GM12801 (cell line): ENCODE results near the gene DYRK2.

ENCODE experiments used
- CTCF ChIP-seq: IDR thresholded peaks from one replicate; pipeline ENCODE4 v1.5.1; 2011; ENCODE audit warnings: control low read depth; ENCODE audit not compliant: insufficient read length; ENCODE audit errors: extremely low read depth

DYRK2 gene

DNA sequence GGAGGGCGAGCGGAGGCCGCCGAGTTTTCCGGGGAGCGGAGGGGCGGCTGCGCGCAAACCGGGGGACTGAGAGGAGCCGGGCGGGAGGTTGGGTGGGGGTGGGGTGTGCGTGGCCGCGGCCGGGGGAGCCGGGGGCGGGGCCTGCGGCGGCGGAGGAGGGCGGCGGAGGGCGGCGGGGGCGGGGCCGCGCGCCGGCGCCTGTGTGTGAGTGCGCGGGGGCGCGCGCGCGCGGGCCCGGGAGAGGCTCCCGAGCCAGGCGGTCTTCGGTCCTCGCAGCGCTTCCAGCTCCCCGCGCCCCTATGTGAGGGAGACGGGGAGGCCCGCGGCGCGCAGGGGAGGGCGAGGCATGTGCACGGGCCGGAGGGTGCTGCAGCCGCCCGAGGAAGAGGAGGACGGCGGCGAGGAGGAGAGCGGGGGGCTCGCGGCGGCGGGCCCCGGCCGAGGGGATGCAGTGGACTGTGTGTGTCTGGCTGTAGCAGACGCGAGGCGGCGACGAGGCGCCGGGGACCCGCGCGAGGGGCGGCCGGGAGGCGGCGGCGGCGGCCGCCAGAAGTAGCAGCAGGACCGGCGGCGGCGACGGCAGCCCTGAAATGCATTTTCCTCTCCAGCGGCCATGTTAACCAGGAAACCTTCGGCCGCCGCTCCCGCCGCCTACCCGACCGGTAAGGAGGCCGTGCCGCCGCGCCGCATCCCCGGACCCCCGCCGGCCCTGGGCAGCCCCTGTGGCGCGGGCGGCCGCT is at the start of gene DYRK2:
DYRK2 (plus strand) TSS at position 225 of the 740 bp plus-strand sequence; CDS start at position 614, 389 bp downstream.
- TF ChIP-seq CTCF: no peak

DNA sequence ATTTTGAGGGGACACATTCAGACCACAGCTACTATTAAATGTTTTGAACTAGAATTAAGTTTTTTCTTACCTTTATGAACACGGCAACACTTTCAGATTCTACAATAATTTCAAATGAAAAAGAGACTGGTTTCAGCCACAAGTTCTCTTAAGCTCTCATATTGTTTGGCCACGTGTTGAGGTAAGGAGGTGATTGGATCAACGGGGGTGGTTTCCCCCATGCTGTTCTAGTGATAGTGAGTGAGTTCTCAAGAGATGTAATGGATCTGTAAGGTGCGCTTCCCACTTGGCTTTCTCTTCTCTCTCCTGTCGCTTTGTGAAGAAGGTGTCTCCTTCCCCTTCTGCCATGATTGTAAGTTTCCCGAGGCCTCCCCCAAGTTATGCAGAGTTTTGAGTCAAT is 48.9 kb upstream of the DYRK2 start:
- no peak for TF ChIP-seq CTCF

GRCh38 chr12:67601126-67601525 is 47.4 kb upstream of the DYRK2 start:
- TF ChIP-seq CTCF: no peak

GRCh38 chr12:67609226-67609870 is 39.2 kb upstream of the DYRK2 start:
- no peak for TF ChIP-seq CTCF

GRCh38 chr12:67613040-67613439 is 35.5 kb upstream of the DYRK2 start:
- no peak for TF ChIP-seq CTCF

DNA sequence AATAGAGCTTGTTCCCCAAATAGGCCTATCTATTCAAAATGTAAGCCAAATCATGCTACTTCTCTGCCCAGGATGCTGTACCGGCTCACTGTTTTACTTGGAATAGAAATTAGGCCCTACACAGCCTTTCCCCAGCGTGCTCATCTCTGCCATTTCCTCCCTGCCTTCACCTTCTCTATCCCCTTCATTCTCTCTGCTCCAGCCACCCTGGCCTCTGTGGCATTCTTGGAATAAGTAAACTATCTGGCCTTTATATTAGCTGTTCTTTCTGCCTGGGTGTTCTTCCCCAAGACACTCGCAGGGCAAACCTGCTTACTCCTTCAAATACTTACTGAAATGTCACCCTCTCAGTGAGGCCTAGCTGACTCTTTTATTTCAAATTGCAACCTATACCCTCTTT is 30.9 kb upstream of the DYRK2 start:
- TF ChIP-seq CTCF: no peak

DNA sequence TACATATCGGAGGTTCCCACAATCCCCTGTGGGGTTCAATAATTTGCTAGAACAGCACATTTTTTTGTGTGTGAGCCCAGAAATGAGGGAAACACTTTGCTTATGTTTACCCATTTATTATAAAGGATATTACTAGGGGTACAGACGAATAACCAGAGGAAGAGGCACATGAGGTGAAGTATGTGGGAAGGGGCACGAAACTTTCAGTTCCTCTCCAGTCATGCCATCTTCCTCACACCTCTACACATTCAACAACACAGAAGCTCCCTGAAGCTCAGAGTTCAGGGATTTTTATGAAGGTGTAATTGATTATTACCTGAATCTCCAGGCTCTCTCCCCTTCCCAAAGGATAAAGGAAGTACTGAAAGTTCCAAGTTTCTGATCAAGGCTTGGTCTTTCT is 30.2 kb upstream of the DYRK2 start:
- no peak for TF ChIP-seq CTCF
